ENCODE measurements around the gene DMD.

GRCh38 chrX:32533848-32534247 lies 677.5 kb downstream of the DMD start:
- no peak for TF ChIP-seq EP300 (IDR thresholded peaks at IDR 0.05; ENCODE audit: borderline replicate concordance in 1 of 2, low read depth in 2 of 2, low read length in 2 of 2)
- no peak for TF ChIP-seq CTCF (IDR thresholded peaks at IDR 0.05; ENCODE audit: control extremely low read depth in 1 of 3, insufficient read depth in 1 of 3, low read depth in 1 of 3, low read length in 3 of 3)
- no peak for TF ChIP-seq BRCA1 (IDR thresholded peaks at IDR 0.05; ENCODE audit: low read depth, low read length)
- TF ChIP-seq ATF2 (IDR thresholded peaks at IDR 0.05; ENCODE audit: low read length): no peak
- no peak for TF ChIP-seq GTF2F1 (IDR thresholded peaks at IDR 0.05; ENCODE audit: borderline replicate concordance, low read depth, low read length)
- TF ChIP-seq POLR2AphosphoS5 (IDR thresholded peaks at IDR 0.05; ENCODE audit: low read depth, low read length): no peak
- TF ChIP-seq HDAC2 (IDR thresholded peaks at IDR 0.05; ENCODE audit: borderline replicate concordance in 1 of 2, low read depth in 2 of 2, low read length in 2 of 2): no peak
- TF ChIP-seq SRF (IDR thresholded peaks at IDR 0.05; ENCODE audit: low read depth, low read length): no peak
- TF ChIP-seq MAX (IDR thresholded peaks at IDR 0.05): no peak
- no peak for TF ChIP-seq SAP30 (IDR thresholded peaks at IDR 0.05; ENCODE audit: insufficient read depth, insufficient replicate concordance, low read length)
- TF ChIP-seq SIN3A (conservative IDR thresholded peaks at IDR 0.05 in 1 of 2, IDR thresholded peaks at IDR 0.05 in 1 of 2; ENCODE audit: low read depth in 1 of 2, low read length in 2 of 2): no peak
- no peak for TF ChIP-seq SUZ12 (IDR thresholded peaks at IDR 0.05; ENCODE audit: low read length)
- no peak for TF ChIP-seq EZH2 (IDR thresholded peaks at IDR 0.05; ENCODE audit: low read depth, low read length, severe bottlenecking)
- no peak for TF ChIP-seq JUN (IDR thresholded peaks at IDR 0.05; ENCODE audit: low read depth, low read length)

Data from H1 (cell line).